GM19468 (cell line): ENCODE results near the gene MCF2L2.
"Not testable (repeated sequence)": the region's sequence is repeated elsewhere in the genome, so short reads cannot be mapped to it uniquely, and the experiment has no call there.

Source experiments
- ATAC-seq: cut with Tn5 transposase; IDR thresholded peaks from one replicate; pipeline ENCODE4 v1.9.1; 2021; ENCODE audit warnings: mild to moderate bottlenecking, moderate library complexity, moderate number of reproducible peaks; ENCODE audit not compliant: unreplicated experiment; ENCODE audit errors: extremely low read depth

Gene MCF2L2

DNA sequence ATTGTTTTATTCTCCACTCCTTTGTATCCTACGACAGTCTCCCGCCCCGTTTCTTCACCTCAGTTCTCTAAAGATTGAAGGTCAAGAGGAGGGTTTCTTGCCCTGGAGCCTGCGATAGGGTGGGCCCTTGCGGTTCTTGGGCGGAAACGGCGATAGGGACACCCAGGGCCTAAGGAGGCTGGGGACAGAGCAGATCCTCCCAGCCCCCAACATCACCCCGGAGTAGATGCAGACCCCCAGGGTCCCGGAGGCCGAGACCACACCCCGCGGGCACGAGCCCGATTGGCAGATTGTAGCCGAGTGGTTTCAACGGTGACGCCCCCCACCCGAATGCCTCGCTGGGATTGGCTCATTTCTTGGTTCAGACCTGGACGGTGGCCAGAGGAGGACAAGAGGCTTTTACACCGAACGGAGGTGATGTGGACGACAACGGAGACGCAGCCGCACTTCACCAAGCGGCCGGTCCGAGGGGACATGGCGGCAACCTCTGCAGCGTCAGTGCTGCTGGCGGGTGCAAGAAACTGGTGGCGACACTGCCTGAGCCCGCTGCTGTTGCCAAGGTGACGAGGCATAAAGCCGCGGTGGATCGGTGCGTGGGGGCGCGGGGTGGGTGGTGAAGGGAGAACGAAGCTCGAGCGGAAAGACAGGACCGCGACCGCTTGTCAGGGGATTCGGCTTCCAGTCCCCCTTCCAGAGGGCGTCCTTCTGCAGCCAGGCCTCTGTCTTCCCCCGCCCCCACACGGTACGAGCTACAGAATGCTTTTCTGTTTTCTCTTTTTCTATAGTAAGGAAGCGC lies 19.0 kb upstream of the MCF2L2 start:
- no peak for ATAC-seq

DNA sequence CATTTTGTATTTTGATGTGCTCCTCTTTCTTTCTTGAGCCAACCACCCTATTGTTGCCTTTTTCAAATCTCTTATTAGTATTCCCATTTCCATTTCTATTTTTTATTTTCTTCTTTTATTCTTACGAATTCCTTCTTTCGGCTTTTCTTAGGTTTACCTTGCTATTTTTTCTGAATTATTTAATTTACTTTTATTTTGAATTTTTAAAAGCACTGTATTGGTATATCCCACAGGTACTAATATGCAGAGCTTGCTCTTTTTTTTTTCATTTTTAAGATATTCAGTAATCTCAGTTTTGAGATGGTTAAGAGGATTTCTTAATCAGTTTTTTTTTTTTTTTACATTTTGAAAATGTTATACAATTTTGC lies 18.4 kb upstream of the MCF2L2 start:
- no peak for ATAC-seq

DNA sequence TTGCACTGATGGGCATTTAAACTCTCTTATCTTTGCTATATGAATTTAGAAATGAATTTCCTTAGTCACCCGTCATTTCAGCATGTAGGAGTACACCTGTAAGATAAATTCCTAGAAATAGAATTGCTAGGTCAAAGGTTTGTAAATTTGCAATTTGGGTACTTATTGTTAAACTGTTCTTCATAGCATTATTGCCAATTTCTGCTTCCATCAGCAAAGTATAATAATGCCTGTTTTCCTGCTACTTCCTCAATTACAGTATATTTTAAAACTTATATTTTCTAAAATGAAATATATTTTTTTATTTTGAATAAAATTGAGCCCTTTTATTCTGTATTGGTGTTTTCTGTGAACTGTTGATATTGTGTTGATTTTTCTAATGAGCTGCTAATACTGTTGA lies 16.3 kb upstream of the MCF2L2 start:
- no peak for ATAC-seq

DNA sequence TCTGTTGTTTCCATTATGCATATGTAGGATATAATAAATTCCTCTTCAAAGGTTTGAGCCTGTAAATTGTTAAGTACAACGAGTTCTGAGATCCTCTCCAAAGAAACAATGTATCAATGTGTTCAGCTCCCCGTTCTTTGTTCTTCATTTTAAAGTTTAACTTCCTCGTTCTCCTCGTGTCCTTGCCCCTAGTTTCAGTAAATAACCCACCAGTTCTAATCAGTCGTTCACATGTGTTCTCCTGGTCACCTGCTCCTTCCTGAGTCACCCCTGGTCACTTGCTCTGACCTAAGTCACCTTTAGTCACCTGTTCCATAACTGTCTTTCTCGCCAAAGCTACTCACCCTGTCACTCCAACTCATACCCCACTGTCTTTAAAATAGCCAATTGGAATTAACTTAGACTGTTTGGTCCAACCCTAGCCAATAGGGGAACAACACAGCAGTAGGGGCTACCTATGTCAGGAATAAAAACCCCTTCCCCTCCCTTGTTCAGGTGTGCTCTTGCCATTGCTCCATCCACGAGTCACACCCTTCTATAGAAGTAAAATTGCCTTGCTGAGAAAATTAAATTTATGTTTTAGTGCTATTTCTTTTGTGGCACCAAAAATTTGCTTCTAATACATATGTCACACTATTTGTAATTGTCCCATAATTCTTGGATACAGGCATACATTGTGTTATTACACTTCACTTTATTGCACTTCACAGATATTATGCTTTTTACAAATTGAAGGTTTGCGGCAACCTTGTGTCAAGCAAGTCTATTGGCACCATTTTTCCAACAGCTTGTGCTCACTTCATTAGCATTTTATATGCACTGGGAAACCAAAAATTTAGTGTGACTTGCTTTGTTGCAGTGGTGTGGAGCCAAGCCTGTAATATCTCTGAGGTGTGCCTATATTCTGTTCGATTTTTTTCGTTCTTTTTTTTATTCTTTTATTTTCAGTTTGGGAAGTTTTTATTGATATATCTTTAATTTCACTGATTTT lies 15.3 kb upstream of the MCF2L2 start:
- ATAC-seq = no peak

DNA sequence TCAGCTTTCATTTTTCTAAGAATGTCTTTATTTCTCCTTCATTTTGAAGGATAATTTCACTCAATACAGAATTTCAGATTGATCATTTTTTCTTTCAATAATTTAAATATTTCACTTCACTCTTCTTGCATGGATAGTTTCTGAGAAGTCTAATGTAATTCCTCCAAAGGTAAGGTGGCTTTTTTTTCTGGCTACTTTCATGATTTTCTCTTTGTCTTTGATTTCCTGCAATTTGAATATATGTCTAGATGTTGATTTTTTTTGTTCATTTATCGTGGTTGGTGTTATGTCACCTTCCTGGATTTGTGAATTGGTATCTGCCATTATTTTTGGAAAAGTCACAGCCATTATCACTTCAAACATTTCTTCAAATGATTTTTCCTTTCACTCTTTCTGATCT lies 14.6 kb upstream of the MCF2L2 start:
- ATAC-seq = no peak

DNA sequence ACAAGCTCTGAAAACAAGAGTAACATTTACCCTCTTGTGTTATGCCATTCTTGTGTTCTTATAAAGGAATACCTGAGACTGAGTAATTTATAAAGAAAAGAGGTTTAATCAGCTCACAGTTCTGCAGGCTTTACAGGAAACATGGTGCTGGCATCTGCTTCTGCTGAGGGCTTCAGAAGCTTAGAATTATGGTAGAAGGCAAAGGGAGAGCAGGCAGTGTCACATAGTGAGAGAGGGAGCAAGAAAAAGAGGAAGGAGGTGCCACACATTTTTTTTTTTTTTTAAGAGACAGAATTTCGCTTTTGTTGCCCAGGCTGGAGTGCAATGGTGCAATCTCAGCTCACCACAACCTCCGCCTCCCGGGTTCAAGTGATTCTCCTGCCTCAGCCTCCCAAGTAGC lies 12.1 kb upstream of the MCF2L2 start:
- not testable (repeated sequence) for ATAC-seq

DNA sequence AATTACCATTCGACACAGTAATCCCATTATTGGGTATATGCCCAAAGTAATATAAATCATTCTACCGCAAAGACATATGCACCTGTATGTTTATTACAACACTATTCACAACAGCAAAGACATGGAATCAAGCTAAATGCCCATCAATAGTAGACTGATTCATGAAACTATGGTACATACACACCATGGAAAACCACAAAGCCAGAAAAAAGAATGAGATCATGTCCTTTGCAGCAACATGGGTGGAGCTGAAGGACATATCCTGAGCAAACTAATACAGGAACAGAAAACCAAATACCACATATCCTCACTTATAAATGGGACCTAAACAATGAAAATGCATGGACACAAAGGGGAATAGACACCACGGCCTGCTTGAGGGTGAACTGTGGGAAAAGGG lies 11.1 kb upstream of the MCF2L2 start:
- ATAC-seq = no peak

DNA sequence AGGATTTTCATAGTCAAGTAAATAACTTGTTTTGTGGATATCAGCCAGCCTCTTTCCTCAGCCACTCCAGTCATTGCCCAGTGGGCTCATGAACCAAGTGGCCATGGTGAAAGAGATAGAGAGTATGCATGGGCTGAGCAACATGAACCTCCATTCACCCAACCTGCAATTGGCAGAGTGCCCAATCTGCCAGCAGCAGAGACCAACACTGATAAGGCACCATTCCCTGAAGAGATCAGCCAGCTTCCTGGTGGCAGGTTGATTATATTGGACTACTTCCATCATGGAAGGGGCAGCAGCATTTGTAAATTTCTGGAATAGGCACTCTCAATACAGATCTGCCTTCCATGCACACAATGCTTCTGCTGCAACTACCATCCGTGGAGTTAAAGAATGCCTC lies 10.3 kb upstream of the MCF2L2 start:
- no peak for ATAC-seq

DNA sequence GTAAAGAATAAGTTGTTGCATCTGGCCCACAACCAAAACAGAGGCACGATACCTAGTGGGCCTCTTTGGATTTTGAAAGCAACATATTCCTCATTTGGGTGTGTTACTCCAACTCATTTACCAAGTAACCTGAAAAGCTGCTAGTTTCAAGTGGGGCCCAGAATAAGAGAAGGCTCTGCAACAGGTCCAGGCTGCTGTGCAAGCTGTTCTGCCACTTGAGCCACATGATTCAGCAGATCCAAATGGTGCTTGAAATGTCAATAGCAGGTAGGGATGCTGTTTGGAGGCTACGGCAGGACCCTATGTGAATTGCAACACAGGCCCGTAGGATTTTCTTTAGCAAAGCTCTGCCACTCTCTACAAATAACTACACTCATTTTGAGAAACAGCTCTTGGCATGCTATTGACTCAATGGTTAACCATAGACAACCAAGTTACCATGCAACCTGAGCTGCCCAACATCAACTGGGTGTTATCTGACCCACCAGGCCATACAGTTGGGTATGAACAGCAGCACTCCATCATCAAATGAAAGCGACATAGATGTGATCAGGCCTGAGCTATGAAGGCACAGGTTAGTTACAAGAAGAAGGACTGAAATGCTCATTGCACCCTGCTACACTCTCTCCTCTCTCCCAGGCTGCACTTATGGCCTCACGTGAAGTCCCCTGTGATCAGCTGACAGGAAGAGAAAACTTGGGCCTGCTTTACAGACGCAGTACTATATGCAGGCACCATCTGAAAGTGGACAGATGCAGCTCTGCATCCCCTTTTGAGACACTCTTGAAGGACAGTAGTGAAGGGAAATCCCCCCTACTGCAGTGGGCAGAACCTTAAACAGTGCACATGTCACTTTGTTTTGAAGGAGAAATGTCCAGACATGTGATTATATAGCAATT lies 9.5 kb upstream of the MCF2L2 start:
- ATAC-seq = no peak

DNA sequence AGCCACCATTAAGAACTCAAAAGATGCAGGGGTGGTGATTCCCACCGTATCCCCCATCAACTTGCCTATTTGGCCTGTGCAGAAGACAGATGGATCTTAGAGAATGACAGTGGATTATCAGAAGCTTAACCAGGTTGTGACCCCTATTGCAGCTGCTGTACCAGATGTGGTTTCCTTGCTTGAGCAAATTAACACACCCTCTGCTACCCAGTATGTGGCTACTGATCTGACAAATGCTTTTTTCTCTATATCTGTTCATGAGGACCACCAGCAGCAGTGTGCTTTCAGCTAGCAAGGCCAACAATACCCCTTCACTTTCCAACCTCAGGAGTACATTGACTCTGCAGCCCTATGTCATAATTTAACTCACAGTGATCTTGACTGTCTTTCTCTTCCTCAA lies 8.6 kb upstream of the MCF2L2 start:
- no peak for ATAC-seq

DNA sequence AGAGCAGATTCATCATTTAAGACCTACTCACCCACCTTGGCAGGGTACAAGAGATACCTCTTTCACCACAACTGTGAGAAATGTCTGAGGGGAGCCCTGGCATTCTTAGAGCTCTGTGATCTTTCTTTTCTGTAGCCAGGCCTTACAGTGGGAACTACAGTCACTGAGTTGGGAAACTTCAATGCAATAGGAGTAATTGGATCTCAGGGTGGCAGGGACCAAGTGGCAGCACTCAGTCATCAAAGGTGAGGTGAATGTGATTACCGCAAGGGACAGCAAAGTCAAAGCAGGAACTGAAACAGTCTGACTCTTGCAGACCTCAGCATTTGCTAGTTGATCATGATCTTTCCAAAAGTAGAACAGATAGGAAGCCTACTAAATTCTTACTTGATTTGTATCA lies 7.2 kb upstream of the MCF2L2 start:
- peak; percentile 75 for ATAC-seq

DNA sequence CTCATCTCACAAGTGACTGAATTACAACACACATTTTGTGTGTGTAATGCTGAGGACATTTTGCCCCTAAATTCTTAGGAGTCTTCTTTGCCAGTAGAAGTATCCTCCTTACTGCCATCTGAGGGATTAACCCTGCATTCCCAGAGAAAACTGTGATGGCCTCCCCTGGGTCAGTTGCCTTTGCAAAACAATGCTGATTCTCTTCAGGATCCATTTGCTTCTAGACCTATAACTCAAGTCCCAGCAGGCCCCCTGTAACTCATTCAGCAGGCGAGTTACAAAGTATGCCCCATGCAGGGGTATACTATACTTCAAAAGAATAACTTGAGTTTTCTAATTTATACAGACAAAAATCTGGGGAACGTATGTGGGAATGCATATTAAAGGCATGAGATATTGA lies 6.6 kb upstream of the MCF2L2 start:
- ATAC-seq = no peak

DNA sequence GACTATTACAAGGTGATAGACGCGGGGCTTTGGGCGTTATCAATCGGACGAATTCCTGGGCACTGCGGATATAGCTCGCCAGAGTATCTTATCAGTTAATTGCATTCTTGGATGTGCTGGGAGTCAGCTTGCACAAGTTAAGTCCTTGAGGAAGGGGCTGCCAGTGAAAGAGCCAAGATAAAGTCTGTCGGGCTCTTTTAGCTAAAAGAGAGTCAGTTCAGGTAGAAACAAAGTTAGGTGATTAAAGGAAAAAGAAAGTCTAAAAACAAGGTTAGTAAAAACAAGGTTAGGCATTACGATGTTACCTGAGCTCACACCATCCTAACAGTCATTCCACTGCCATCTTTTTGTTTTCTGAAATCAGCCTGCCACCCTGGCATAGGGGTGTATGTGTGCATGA lies 6.1 kb upstream of the MCF2L2 start:
- no peak for ATAC-seq

DNA sequence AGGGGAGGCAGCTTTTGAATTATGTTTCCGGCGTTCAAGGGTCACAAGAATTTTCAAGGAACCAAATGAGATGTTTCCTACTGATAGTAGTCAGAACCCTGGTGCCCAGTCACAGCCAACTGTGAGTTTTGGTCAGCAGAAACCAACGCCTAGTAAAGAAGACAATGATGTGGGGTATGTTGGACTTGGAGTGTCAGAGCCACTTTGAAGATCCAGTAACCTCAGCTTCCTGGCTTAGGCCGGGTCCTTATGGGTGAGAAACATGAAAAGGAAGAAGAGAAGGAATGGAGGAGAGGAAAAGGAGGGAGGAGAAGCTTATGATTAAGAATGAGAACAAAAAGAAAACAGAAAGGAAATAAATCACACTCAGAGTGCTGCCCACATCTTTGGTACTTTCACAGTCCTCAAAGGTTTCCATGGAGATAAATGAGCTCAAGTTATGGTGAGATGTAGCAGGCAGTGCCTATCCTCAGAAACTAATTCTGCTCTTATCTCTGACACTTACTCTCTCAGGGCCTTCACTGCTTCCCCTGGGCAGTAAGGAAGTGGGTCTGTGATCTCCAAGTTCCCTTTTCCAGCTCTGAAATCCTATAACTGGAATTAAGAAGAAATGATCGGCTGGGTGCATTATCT lies 2.0 kb upstream of the MCF2L2 start:
- no peak for ATAC-seq

DNA sequence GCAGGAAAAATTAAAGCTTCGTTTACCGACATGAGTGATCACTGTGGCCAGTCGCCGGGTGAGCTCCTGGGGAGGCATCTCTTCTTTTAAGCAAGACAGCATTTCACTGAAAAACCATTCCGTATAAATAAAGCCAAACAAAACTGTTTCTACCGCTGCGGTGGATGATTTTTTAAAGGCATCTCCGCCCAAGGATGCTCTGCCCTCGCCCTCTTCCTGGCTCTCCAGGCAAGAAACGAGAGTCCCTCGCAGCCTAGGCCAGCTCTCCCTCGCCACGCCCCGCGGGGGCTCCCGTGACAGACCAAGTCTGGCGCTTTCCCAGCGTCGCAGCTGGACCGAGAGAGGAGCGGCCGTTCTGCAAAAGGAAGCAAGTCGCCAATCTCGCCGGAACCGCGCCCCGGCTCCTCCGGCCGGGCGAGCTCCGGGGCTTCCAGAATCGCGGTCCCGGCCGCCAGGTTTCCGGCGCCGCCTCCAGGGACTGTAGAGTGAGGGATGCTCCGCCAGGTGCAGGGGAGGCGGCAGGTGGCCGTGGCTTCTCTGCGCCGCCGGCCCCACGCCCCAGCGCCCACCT lies 458 bp downstream of the MCF2L2 start:
- ATAC-seq = no peak

DNA sequence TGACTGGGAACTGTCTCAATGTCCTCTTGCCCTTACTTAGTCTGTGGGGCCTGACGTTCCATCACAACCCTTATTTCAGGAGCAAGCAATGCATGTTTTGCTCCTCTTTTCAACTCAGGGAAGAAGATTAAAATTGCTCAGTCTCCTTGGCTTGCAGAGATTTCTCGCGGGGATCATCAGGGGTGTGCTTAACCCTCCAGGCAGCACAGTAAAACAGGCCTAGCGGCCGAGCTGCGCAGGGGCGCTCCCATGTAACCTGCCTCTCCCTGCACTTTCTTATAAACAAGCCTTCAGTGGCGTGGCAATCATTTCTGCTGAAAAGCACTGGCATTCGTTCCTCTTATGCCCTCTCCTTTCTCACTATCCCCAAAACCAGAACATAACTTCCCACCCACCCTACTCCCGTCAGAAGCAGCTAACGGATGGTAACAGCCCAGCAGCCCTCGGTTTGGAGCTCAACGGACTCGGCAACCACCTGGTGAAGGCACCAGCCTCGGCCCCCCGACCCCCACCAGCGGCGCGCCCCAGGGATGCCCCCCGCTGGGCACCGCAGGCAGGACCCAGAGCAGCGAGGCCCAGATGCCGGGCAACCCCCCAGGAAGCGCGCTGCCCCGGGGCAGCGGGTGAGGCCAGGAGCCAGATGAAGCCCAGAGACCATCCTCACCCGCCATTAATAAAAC lies 1.1 kb downstream of the MCF2L2 start:
- no peak for ATAC-seq

DNA sequence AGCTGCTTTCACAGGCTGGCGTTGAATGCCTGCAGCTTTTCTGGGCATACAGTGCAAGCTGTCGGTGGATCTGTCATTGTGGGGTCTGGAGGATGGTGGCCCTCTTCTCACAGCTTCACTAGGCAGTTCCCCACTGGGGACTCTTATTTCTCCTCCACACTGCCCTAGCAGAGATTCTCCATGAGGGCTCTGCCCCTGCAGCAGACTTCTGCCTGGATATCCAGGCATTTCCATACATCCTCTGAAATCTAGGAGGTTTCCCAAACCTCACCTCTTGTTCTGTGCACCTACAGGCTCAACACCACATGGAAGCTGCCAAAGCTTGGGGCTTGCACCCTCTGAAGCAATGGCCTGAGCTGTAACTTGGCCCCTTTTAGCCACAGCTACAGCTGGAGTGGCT lies 9.6 kb downstream of the MCF2L2 start:
- ATAC-seq = not testable (repeated sequence)

DNA sequence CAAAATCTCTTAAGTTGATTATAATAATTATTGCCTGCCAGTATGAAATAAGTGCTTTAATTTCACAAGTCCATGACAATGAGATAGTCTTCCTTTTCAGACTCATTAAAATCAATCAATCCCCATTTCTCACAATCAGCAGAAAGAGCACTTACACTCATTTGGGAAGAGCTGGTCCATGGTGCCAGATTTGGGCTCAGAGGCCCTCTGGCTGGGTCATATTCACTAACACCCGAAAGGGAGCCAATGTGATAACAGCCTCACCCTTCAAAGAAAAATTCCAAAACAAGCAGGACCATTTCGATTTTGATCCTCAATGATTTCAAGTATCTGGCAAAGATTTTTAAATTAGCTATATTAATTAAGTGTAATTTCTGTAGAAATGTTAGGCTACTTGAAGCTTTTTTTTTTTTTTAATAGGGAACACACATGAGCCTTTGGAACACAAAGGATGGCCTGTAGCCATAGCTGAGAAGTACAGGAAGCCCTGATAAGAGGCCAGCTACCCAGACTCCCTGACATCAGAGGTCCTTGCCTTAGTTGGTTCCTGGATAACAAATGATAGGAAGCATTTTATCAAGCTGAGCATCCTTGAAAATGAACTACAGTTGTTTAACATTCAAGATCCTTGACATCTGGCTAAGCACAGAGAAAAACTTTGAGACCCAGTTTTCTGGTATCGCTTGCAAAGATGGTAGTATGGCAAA lies 17.1 kb downstream of the MCF2L2 start:
- ATAC-seq = no peak
